K562 (cell line): ENCODE measurements around the gene BZW2. TPM values are rescaled to one million over a fixed set of nuclear protein-coding genes. Genes with fewer than 3 reads are reported as not detected.

Experiments used
- ADNP ChIP-seq: fragments of 200-800 bp; sonication (Bioruptor generic); IDR thresholded peaks from 2 replicates; pipeline ENCODE4 v1.6.1; 2016; ENCODE audit warnings: missing genetic modification characterization, missing compliant biosample characterization
- ETV1 ChIP-seq: fragments of 450-650 bp; conservative IDR thresholded peaks from 2 replicates; pipeline ENCODE4 v1.6.1; 2016; ENCODE audit warnings: missing genetic modification characterization, control low read depth, low read depth, missing compliant biosample characterization
- JUND ChIP-seq, 2 experiments: IDR thresholded peaks; 2 replicates in 1 of 2; 3 replicates in 1 of 2; pipeline ENCODE4 v1.6.1; 2011; ENCODE audit warnings: borderline replicate concordance in 2 of 2, low read depth in 2 of 2, low read length in 2 of 2, improper control_type of control experiment in 1 of 2, missing biosample characterization in 1 of 2, missing genetic modification characterization in 1 of 2, missing genetic modification reagents in 1 of 2
- POLR2B ChIP-seq: fragments of 450-650 bp; IDR thresholded peaks from 2 replicates; pipeline ENCODE4 v1.6.1; 2018; ENCODE audit warnings: low read depth; ENCODE audit not compliant: partially characterized antibody
- STAG1 ChIP-seq: sonication (generic); formaldehyde crosslinking; IDR thresholded peaks from 2 replicates; pipeline ENCODE4 v1.5.0; 2020; ENCODE audit warnings: missing genetic modification reagents, borderline replicate concordance
- ZNF717 ChIP-seq: fragments of 250-450 bp; sonication (Bioruptor Pico); IDR thresholded peaks from 2 replicates; pipeline ENCODE4 v1.5.0; 2021
- polyA plus RNA-seq, 8 experiments: library from polyadenylated mRNA; depleted of rRNA in 4 of 8; stranded (reverse) in 5 of 8; unstranded in 3 of 8; fragments of >200 nt; fragmentation: Nextera tagmentation in 2 of 8; fragmentation: Illumina TruSeq in 1 of 8; extraction: Ambion mirVana in 2 of 8; extraction: Trizol in 1 of 8; gene quantifications; 2 replicates each; pipeline versions ENCODE4 v1.2.1 to v1.2.3, GENCODE V29; 2011 to 2014; ENCODE audit warnings: inconsistent platforms in 1 of 8, missing spikeins in 1 of 8
- total RNA-seq, 7 experiments: library from RNA; depleted of rRNA in 6 of 7; stranded (reverse); fragments of >200 nt in 6 of 7; fragmentation: Illumina TruSeq in 2 of 7; extraction: Trizol in 2 of 7; gene quantifications; 2 replicates each; pipeline versions ENCODE4 v1.2.1 to v1.2.3, GENCODE V29; 2011 to 2021; ENCODE audit warnings: low replicate concordance in 1 of 7
- TF ChIP-seq, protein P1 (sequence below): fragments of 250-450 bp; sonication (Bioruptor Pico); IDR thresholded peaks from 2 replicates; pipeline ENCODE4 v1.5.0; 2020; ENCODE audit warnings: mild to moderate bottlenecking
- TF ChIP-seq, protein P2 (sequence below): fragments of 450-650 bp; IDR thresholded peaks from 2 replicates; pipeline ENCODE4 v1.7.0; 2016; ENCODE audit warnings: borderline replicate concordance
- TF ChIP-seq, protein P3 (sequence below): fragments of 450-650 bp; formaldehyde crosslinking; IDR thresholded peaks from 2 replicates; pipeline ENCODE4 v1.4.0; 2022; ENCODE audit warnings: mild to moderate bottlenecking, moderate library complexity
- TF ChIP-seq, protein P4 (sequence below): sonication (generic); formaldehyde crosslinking; IDR thresholded peaks from 2 replicates; pipeline ENCODE4 v1.8.0; 2023; ENCODE audit warnings: mild to moderate bottlenecking, missing genetic modification reagents

The BZW2 gene
- total and polyA plus RNA-seq, 9 of the 15 experiments (the other 6 are each of a cell fraction or from before 2014, with no cell fraction given): 140 to 316 (median 173) TPM

DNA sequence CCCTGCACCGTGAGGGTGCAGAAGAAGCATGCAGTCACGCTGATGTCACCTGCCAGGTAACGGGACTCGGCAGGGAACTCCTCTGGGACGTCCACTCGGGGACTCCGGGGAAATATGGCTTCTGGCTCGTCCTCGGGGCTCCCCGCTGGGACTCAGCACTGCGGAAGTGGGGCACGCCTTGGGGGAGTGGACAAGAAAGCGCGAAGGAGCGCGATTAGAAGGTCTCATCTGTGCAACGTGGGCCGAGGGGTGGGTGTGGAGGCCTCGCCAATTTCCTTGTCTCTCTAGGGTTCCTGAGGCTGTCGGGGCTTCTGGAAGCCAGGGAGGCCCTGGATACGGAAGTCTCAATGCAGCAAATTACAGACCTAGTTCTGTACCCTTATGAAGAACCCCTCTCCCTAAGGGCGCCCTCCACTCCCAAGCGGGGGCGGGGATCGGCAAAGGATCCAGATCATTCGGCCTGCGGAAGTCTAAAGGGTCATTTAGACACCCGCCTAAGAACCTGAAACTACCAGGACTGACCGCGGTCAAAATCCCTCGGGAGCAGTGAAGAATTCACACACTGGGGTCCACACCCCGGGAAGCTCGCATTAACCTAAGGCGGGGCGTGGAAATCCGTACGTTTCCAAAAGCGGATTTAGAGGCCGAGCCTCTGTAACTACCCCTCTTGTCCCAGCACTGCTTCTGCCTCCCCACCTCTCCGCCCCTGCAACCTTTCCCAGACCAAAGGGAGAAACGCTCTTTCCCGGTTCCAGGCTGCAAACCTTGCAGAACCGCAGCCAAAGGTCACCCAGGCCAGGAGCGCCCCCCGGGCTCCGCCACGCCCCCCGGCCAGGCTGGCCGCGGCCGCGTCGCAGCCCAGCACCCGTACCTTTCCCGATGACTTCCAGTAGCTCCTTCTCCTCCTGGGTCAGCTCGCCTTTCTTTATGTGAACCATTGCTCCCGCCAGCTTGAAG is 1.1 kb upstream of the BZW2 start (continued):
- TF ChIP-seq, protein P1, sequence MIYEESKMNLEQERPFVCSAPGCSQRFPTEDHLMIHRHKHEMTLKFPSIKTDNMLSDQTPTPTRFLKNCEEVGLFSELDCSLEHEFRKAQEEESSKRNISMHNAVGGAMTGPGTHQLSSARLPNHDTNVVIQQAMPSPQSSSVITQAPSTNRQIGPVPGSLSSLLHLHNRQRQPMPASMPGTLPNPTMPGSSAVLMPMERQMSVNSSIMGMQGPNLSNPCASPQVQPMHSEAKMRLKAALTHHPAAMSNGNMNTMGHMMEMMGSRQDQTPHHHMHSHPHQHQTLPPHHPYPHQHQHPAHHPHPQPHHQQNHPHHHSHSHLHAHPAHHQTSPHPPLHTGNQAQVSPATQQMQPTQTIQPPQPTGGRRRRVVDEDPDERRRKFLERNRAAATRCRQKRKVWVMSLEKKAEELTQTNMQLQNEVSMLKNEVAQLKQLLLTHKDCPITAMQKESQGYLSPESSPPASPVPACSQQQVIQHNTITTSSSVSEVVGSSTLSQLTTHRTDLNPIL (CRISPR knock-in tag): no peak
- TF ChIP-seq ADNP (tag) (no peak), ZNF717 (CRISPR knock-in tag) (no peak), JUND (IDR thresholded peaks at IDR 0.05; ENCODE audit: borderline replicate concordance, low read depth, low read length) (peak; percentile 44), JUND (tag; IDR thresholded peaks at IDR 0.05; ENCODE audit: borderline replicate concordance, low read depth, low read length) (no peak; the same call in 2 of the 3 replicates), STAG1 (no peak), ETV1 (tag) (peak; percentile 74), POLR2B (peak; percentile 50)
- TF ChIP-seq, protein P2, sequence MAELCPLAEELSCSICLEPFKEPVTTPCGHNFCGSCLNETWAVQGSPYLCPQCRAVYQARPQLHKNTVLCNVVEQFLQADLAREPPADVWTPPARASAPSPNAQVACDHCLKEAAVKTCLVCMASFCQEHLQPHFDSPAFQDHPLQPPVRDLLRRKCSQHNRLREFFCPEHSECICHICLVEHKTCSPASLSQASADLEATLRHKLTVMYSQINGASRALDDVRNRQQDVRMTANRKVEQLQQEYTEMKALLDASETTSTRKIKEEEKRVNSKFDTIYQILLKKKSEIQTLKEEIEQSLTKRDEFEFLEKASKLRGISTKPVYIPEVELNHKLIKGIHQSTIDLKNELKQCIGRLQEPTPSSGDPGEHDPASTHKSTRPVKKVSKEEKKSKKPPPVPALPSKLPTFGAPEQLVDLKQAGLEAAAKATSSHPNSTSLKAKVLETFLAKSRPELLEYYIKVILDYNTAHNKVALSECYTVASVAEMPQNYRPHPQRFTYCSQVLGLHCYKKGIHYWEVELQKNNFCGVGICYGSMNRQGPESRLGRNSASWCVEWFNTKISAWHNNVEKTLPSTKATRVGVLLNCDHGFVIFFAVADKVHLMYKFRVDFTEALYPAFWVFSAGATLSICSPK: no peak
- TF ChIP-seq, protein P3, sequence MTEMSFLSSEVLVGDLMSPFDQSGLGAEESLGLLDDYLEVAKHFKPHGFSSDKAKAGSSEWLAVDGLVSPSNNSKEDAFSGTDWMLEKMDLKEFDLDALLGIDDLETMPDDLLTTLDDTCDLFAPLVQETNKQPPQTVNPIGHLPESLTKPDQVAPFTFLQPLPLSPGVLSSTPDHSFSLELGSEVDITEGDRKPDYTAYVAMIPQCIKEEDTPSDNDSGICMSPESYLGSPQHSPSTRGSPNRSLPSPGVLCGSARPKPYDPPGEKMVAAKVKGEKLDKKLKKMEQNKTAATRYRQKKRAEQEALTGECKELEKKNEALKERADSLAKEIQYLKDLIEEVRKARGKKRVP (CRISPR knock-in tag): 0 out of 2 replicates have a peak, but pooled peaks have one; percentile 17
- TF ChIP-seq, protein P4, sequence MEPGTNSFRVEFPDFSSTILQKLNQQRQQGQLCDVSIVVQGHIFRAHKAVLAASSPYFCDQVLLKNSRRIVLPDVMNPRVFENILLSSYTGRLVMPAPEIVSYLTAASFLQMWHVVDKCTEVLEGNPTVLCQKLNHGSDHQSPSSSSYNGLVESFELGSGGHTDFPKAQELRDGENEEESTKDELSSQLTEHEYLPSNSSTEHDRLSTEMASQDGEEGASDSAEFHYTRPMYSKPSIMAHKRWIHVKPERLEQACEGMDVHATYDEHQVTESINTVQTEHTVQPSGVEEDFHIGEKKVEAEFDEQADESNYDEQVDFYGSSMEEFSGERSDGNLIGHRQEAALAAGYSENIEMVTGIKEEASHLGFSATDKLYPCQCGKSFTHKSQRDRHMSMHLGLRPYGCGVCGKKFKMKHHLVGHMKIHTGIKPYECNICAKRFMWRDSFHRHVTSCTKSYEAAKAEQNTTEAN (CRISPR knock-in tag): no peak
